ENCODE data around the gene ZFHX3.
"Not testable (repeated sequence)": the region's sequence is repeated elsewhere in the genome, so short reads cannot be mapped to it uniquely, and the experiment has no call there.

Gene ZFHX3

GRCh38 chr16:73047536-73048291, at the start of gene ZFHX3:
Gene ZFHX3 (minus strand): TSS chr16:73048128. CDS start chr16:72960145, 87,983 bp downstream.
- DNase-seq: peak in 1 of 2 donors; percentile 34

- DNase-seq: no peak
Observed at GRCh38 chr16:73096510-73096909, 48.6 kb upstream of the ZFHX3 start.

GRCh38 chr16:73095885-73096421, 48.0 kb upstream of the ZFHX3 start:
- DNase-seq: no peak

GRCh38 chr16:73095142-73095820, 47.4 kb upstream of the ZFHX3 start:
- no peak for DNase-seq

GRCh38 chr16:73094371-73094770, 46.4 kb upstream of the ZFHX3 start:
- DNase-seq: no peak

- no peak for DNase-seq
Observed at GRCh38 chr16:73093146-73094144, 45.5 kb upstream of the ZFHX3 start.

- DNase-seq: no peak
Observed at GRCh38 chr16:73092236-73092781, 44.4 kb upstream of the ZFHX3 start.

GRCh38 chr16:73091174-73091573, 43.2 kb upstream of the ZFHX3 start:
- DNase-seq: no peak

GRCh38 chr16:73089420-73089819, 41.5 kb upstream of the ZFHX3 start:
- no peak for DNase-seq

- DNase-seq: no peak
Observed at GRCh38 chr16:73086108-73086507, 38.2 kb upstream of the ZFHX3 start.

- DNase-seq: no peak
Observed at GRCh38 chr16:73083271-73083670, 35.3 kb upstream of the ZFHX3 start.

GRCh38 chr16:73082634-73083051, 34.7 kb upstream of the ZFHX3 start:
- not testable (repeated sequence) for DNase-seq

- no peak for DNase-seq
Observed at GRCh38 chr16:73080931-73081330, 33.0 kb upstream of the ZFHX3 start.

GRCh38 chr16:73076324-73076810, 28.4 kb upstream of the ZFHX3 start:
- no peak for DNase-seq

GRCh38 chr16:73074382-73074781, 26.5 kb upstream of the ZFHX3 start:
- no peak for DNase-seq

GRCh38 chr16:73072051-73072450, 24.1 kb upstream of the ZFHX3 start:
- not testable (repeated sequence) for DNase-seq

GRCh38 chr16:73071131-73071940, 23.4 kb upstream of the ZFHX3 start:
- no peak for DNase-seq

GRCh38 chr16:73069581-73070262, 21.8 kb upstream of the ZFHX3 start:
- no peak for DNase-seq

GRCh38 chr16:73068541-73069401, 20.8 kb upstream of the ZFHX3 start:
- DNase-seq: no peak
